T-cell (primary cell): ENCODE measurements around the gene FOCAD. TPM values are rescaled to one million over a fixed set of nuclear protein-coding genes. Genes with fewer than 3 reads are reported as not detected.

Source experiments
- ATAC-seq, 4 experiments: fragments of 200-7000 bp in 3 of 4; fragments of 150-1000 bp in 1 of 4; cut with Tn5 transposase; replicated peaks in 1 of 4; 1 replicate in 3 of 4; 2 replicates in 1 of 4; pipeline ENCODE4 v1.10.0; 2021; ENCODE audit warnings: moderate library complexity in 3 of 4, mild to moderate bottlenecking in 2 of 4, moderate number of reproducible peaks in 1 of 4
- CTCF ChIA-PET, 2 donors: fragments of 300-600 bp; sonication (Branson Sonifier 250); formaldehyde crosslinking; loops; one replicate each; lab custom pipeline; 2022; ENCODE audit warnings: antibody characterized with exemption in 2 of 2; lab: Charles Lee
- POLR2A ChIA-PET, 2 donors: fragments of 300-600 bp; sonication (Branson Sonifier 250); formaldehyde crosslinking; loops; one replicate each; lab custom pipeline; 2022; ENCODE audit warnings: antibody characterized with exemption in 2 of 2; lab: Charles Lee
- DNase-seq, 35 experiments: peaks; one replicate each; pipeline versions ENCODE4 v3.0.0 to v3.0.0-alpha.2; 2013 to 2023
- H3K27ac ChIP-seq: one replicate; pipeline ENCODE4 v1.5.1; 2013; ENCODE audit warnings: low read length
- H3K27me3 ChIP-seq, 2 experiments: replicated peaks in 1 of 2; 1 replicate in 1 of 2; 2 replicates in 1 of 2; pipeline versions ENCODE4 v1.6.1 to v1.7.0; 2013; ENCODE audit warnings: low read length in 1 of 2, mixed read lengths in 1 of 2; ENCODE audit not compliant: control insufficient read depth in 2 of 2, insufficient read depth in 2 of 2; ENCODE audit errors: extremely low read depth in 1 of 2
- H3K36me3 ChIP-seq, 2 donors: 1 replicate in 1 of 2; 2 replicates in 1 of 2; pipeline versions ENCODE4 v1.6.1 to v1.7.0; 2013; ENCODE audit warnings: low read length in 1 of 2; ENCODE audit not compliant: control insufficient read depth in 2 of 2, insufficient read depth in 1 of 2; ENCODE audit errors: extremely low read depth in 1 of 2
- H3K4me1 ChIP-seq, 2 experiments: 1 replicate in 1 of 2; 2 replicates in 1 of 2; pipeline versions ENCODE4 v1.6.1 to v1.7.0; 2013; ENCODE audit warnings: low read length in 2 of 2, mixed read lengths in 1 of 2; ENCODE audit not compliant: insufficient read depth in 2 of 2, control insufficient read depth in 1 of 2; ENCODE audit errors: extremely low read depth in 1 of 2
- H3K4me3 ChIP-seq, 2 donors: 1 replicate in 1 of 2; 2 replicates in 1 of 2; pipeline versions ENCODE4 v1.5.1 to v1.7.0; 2013; ENCODE audit warnings: mild to moderate bottlenecking in 2 of 2, low read length in 1 of 2, moderate library complexity in 1 of 2; ENCODE audit not compliant: control insufficient read depth in 1 of 2; ENCODE audit errors: extremely low read depth in 1 of 2
- H3K9me3 ChIP-seq: 2 replicates; pipeline ENCODE4 v1.7.0; 2013
- H3K27ac Mint-ChIP-seq, 2 donors: one replicate each; pipeline ENCODE4 v1.8.0; 2020 to 2021; ENCODE audit warnings: mild to moderate bottlenecking in 2 of 2, mixed read lengths in 2 of 2
- H3K27me3 Mint-ChIP-seq, 2 donors: one replicate each; pipeline ENCODE4 v1.8.0; 2021 to 2022; ENCODE audit warnings: mixed read lengths in 2 of 2
- H3K36me3 Mint-ChIP-seq: one replicate; pipeline ENCODE4 v1.8.0; 2021; ENCODE audit warnings: mixed read lengths
- H3K4me1 Mint-ChIP-seq, 3 donors: one replicate each; pipeline ENCODE4 v1.8.0; 2020 to 2022; ENCODE audit warnings: mixed read lengths in 3 of 3, mild to moderate bottlenecking in 1 of 3
- H3K4me3 Mint-ChIP-seq, 3 donors: one replicate each; pipeline ENCODE4 v1.8.0; 2020 to 2022; ENCODE audit warnings: mild to moderate bottlenecking in 3 of 3, mixed read lengths in 3 of 3, moderate library complexity in 3 of 3
- H3K9me3 Mint-ChIP-seq, 3 donors: one replicate each; pipeline ENCODE4 v1.8.0; 2020 to 2022; ENCODE audit warnings: mixed read lengths in 3 of 3
- WGBS: methylation state at CpG from one replicate; pipeline ENCODE4 v1.1.5; 2013; ENCODE audit warnings: missing lambda C conversion rate; ENCODE audit not compliant: insufficient coverage; 5-methylcytosine and 5-hydroxymethylcytosine counted together
- total RNA-seq, 35 experiments: library from RNA in 6 of 35; stranded (reverse) in 6 of 35; fragments of 120-200 nt in 1 of 35; gene quantifications; one replicate each; pipeline versions ENCODE4 v1.2.1 to v1.2.4 and lab custom pipeline; 2013 to 2026

The FOCAD gene
- total RNA-seq, 5 donors from 2014 or later (not counting 1 experiment from before 2014, with no cell fraction given) = 13.4 to 29.0 (median 21.3) TPM

GRCh38 chr9:21016701-21017491 lies 332.8 kb downstream of the FOCAD start:
- POLR2A ChIA-PET = no interaction called here
- Histone ChIP-seq H3K9me3 (no peaks in the 10 kb centered on the region), H3K27me3 (no peaks in the 10 kb centered on the region), H3K27ac (no peak overlapping the region), H3K36me3 (peaks cover 0 to 33% of the 10 kb centered on the region in 2 donors), H3K4me3 (no peak overlapping the region), H3K4me1 (no peaks in the 10 kb centered on the region)
- Mint-ChIP-seq H3K4me1 (peaks cover 11 to 22% (median 16%) of the 10 kb centered on the region in 3 donors), H3K4me3 (no peak overlapping the region), H3K36me3 (peaks cover 69% of the 10 kb centered on the region), H3K27me3 (no peaks in the 10 kb centered on the region), H3K27ac (no peak overlapping the region), H3K9me3 (no peaks in the 10 kb centered on the region)
- no peak for DNase-seq
- no CpG with 5 or more reads among the region's 2 CpGs for WGBS
- no peak for ATAC-seq
- CTCF ChIA-PET = interaction anchor here in 1 of 2 donors (0.7 kb wide), 1 partner anchor 23 kb away, joined by 3 read pairs; no protein-coding TSS in a partner anchor

GRCh38 chr9:21018177-21018576 lies 334.1 kb downstream of the FOCAD start:
- no peak overlapping the region for H3K27ac Mint-ChIP-seq
- H3K4me3 Mint-ChIP-seq = no peak overlapping the region
- H3K27ac ChIP-seq = no peak overlapping the region
- H3K4me1 Mint-ChIP-seq = peaks cover 16 to 30% (median 18%) of the 10 kb centered on the region in 3 donors
- no peaks in the 10 kb centered on the region for H3K27me3 ChIP-seq
- no peak for DNase-seq
- H3K9me3 ChIP-seq = no peaks in the 10 kb centered on the region
- ChIA-PET POLR2A (interaction anchor here in 1 of 2 donors (0.6 kb wide), 1 partner anchor 38 kb away, joined by 4 read pairs; no protein-coding TSS in a partner anchor), CTCF (no interaction called here)
- peaks cover 0 to 33% of the 10 kb centered on the region in 2 donors for H3K36me3 ChIP-seq
- no peaks in the 10 kb centered on the region for H3K27me3 Mint-ChIP-seq
- peaks cover 68% of the 10 kb centered on the region for H3K36me3 Mint-ChIP-seq
- no peak for ATAC-seq
- WGBS = 80% methylated on average over 1 of the region's 2 CpGs
- H3K4me1 ChIP-seq = no peaks in the 10 kb centered on the region
- no peaks in the 10 kb centered on the region for H3K9me3 Mint-ChIP-seq
- H3K4me3 ChIP-seq = no peak overlapping the region

- peaks cover 40 to 58% (median 47%) of the 10 kb centered on the region in 3 donors for H3K4me1 Mint-ChIP-seq
- Histone ChIP-seq H3K27me3 (no peaks in the 10 kb centered on the region), H3K4me3 (no peak overlapping the region), H3K9me3 (no peaks in the 10 kb centered on the region), H3K27ac (no peak overlapping the region), H3K4me1 (peaks cover 0 to under 1% of the 10 kb centered on the region in 2 experiments), H3K36me3 (peaks cover 0 to 22% of the 10 kb centered on the region in 2 donors)
- peak overlapping the region in 1 of 2 donors; percentile 36 for H3K27ac Mint-ChIP-seq
- no peak for ATAC-seq
- no CpG with 5 or more reads among the region's 2 CpGs for WGBS
- no peaks in the 10 kb centered on the region for H3K27me3 Mint-ChIP-seq
- POLR2A ChIA-PET = no interaction called here
- no peaks in the 10 kb centered on the region for H3K9me3 Mint-ChIP-seq
- DNase-seq = no peak
- CTCF ChIA-PET = interaction anchor here in 1 of 2 donors (0.7 kb wide), 1 partner anchor 371 kb away, joined by 5 read pairs; no protein-coding TSS in a partner anchor
- H3K4me3 Mint-ChIP-seq = no peak overlapping the region
- peaks cover 62% of the 10 kb centered on the region for H3K36me3 Mint-ChIP-seq
Observed at GRCh38 chr9:21023861-21024260, 339.8 kb downstream of the FOCAD start.

DNA sequence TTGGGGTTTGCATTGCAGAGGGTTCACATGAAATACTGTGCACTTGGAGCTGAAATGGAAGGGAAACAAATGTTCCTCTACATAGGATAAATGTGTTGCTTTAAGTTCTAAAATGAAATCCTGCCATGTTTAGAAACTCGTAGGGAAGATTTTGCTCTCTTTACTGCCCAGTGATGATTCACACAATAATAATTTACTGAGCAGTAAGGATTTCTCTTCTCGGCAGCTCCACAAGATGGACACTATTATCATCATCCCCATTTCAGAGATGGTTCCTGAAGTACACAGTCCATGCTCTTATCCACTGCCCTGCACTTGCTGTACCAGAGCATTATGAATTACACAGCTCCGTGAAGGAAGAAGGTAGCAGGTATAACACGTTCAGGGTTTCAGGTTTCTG lies 343.2 kb downstream of the FOCAD start:
- H3K4me3 Mint-ChIP-seq = no peak overlapping the region
- H3K27ac Mint-ChIP-seq = peak overlapping the region in 1 of 2 donors; percentile 65
- H3K9me3 ChIP-seq = no peaks in the 10 kb centered on the region
- CTCF ChIA-PET = no interaction called here
- DNase-seq (no peak), ATAC-seq (no peak)
- peaks cover 0 to 22% of the 10 kb centered on the region in 2 donors for H3K36me3 ChIP-seq
- H3K36me3 Mint-ChIP-seq = peaks cover 44% of the 10 kb centered on the region
- H3K27ac ChIP-seq = no peak overlapping the region
- H3K27me3 Mint-ChIP-seq = no peaks in the 10 kb centered on the region
- POLR2A ChIA-PET = interaction anchor here in 1 of 2 donors (0.5 kb wide), 1 partner anchor 69 kb away, joined by 3 read pairs; no protein-coding TSS in a partner anchor
- H3K4me1 Mint-ChIP-seq = peaks cover 30 to 43% (median 37%) of the 10 kb centered on the region in 3 donors
- peaks cover 12 to 18% of the 10 kb centered on the region in 2 experiments for H3K4me1 ChIP-seq
- WGBS = 100% methylated on average over 1 of the region's 4 CpGs
- H3K9me3 Mint-ChIP-seq = no peaks in the 10 kb centered on the region
- H3K4me3 ChIP-seq = no peak overlapping the region
- H3K27me3 ChIP-seq = no peaks in the 10 kb centered on the region

- no peak overlapping the region for H3K4me3 Mint-ChIP-seq
- Histone ChIP-seq H3K27ac (no peak overlapping the region), H3K27me3 (no peaks in the 10 kb centered on the region), H3K4me1 (peaks cover 12 to 20% of the 10 kb centered on the region in 2 experiments), H3K4me3 (no peak overlapping the region), H3K9me3 (no peaks in the 10 kb centered on the region), H3K36me3 (peaks cover 0 to 22% of the 10 kb centered on the region in 2 donors)
- no peaks in the 10 kb centered on the region for H3K9me3 Mint-ChIP-seq
- H3K27ac Mint-ChIP-seq = peak overlapping the region; percentile 64 to 70
- ChIA-PET POLR2A (no interaction called here), CTCF (no interaction called here)
- H3K36me3 Mint-ChIP-seq = peaks cover 36% of the 10 kb centered on the region
- DNase-seq (no peak), ATAC-seq (no peak)
- no peaks in the 10 kb centered on the region for H3K27me3 Mint-ChIP-seq
- WGBS = 20% methylated on average over 1 of the region's 3 CpGs
- H3K4me1 Mint-ChIP-seq = peaks cover 42 to 48% (median 43%) of the 10 kb centered on the region in 3 donors
Observed at GRCh38 chr9:21028466-21028865, 344.4 kb downstream of the FOCAD start.

GRCh38 chr9:21029661-21030060 lies 345.6 kb downstream of the FOCAD start:
- Mint-ChIP-seq H3K27ac (no peak overlapping the region), H3K36me3 (peaks cover 24% of the 10 kb centered on the region), H3K4me3 (no peak overlapping the region), H3K4me1 (peaks cover 37 to 46% (median 40%) of the 10 kb centered on the region in 3 donors), H3K9me3 (no peaks in the 10 kb centered on the region), H3K27me3 (no peaks in the 10 kb centered on the region)
- Histone ChIP-seq H3K9me3 (no peaks in the 10 kb centered on the region), H3K27me3 (no peaks in the 10 kb centered on the region), H3K27ac (peak overlapping the region; percentile 93), H3K4me1 (peaks cover 12 to 20% of the 10 kb centered on the region in 2 experiments), H3K36me3 (peaks cover 0 to 20% of the 10 kb centered on the region in 2 donors), H3K4me3 (no peak overlapping the region)
- ChIA-PET CTCF (interaction anchor here (0.6 to 1.1 kb wide), 3 partner anchors 18 to 82 kb away, joined by 3 to 4 read pairs (median 3); no protein-coding TSS in a partner anchor), POLR2A (interaction anchor here in 1 of 2 donors (0.6 kb wide), 1 partner anchor 49 kb away, joined by 3 read pairs; no protein-coding TSS in a partner anchor)
- no peak for DNase-seq
- no CpG with 5 or more reads among the region's 8 CpGs for WGBS
- no peak for ATAC-seq
